ENCODE measurements around the gene DOHH. TPM values are rescaled to one million over a fixed set of nuclear protein-coding genes. Genes with fewer than 3 reads are reported as not detected.

Gene DOHH
- total RNA-seq, 3 donors from 2014 or later: 39.2 to 49.9 (median 42.9) TPM

- H3K4me1 Mint-ChIP-seq (ENCODE audit: low read depth): peaks cover 50% of the 10 kb centered on the region
- peak; percentile 48 for DNase-seq
- H3K4me3 Mint-ChIP-seq: peak overlapping the region; percentile 90
- peaks cover 11% of the 10 kb centered on the region for H3K36me3 Mint-ChIP-seq (ENCODE audit: insufficient read depth)
- ATAC-seq: no peak
- no peaks in the 10 kb centered on the region for H3K27me3 Mint-ChIP-seq (ENCODE audit: low read depth)
- no peaks in the 10 kb centered on the region for H3K9me3 Mint-ChIP-seq
These were observed 7.1 kb upstream of the DOHH start for GRCh38 chr19:3507371-3508120.

- H3K27me3 Mint-ChIP-seq (ENCODE audit: low read depth): no peaks in the 10 kb centered on the region
- peak overlapping the region; percentile 90 for H3K4me3 Mint-ChIP-seq
- peaks cover 47% of the 10 kb centered on the region for H3K4me1 Mint-ChIP-seq (ENCODE audit: low read depth)
These were observed 6.2 kb upstream of the DOHH start for GRCh38 chr19:3506384-3507340.

GRCh38 chr19:3505598-3506383, 5.3 kb upstream of the DOHH start, which contains the start of gene FZR1:
Gene FZR1 (plus strand): TSS chr19:3506311. CDS start chr19:3522990, 16,679 bp downstream.
- Mint-ChIP-seq H3K9me3 (no peaks in the 10 kb centered on the region), H3K27me3 (ENCODE audit: low read depth) (no peaks in the 10 kb centered on the region), H3K4me1 (ENCODE audit: low read depth) (peaks cover 45% of the 10 kb centered on the region), H3K4me3 (peak within 1 kb of the TSS; percentile 90), H3K36me3 (ENCODE audit: insufficient read depth) (peaks cover 11% of the 10 kb centered on the region)
- DNase-seq (peak; percentile 99), ATAC-seq (peak; percentile 93)

More at GRCh38 chr19:3506384-3507340, 6.2 kb upstream of the DOHH start:
- H3K36me3 Mint-ChIP-seq (ENCODE audit: insufficient read depth): peaks cover 11% of the 10 kb centered on the region
- DNase-seq (no peak), ATAC-seq (peak; percentile 9 to 15)
- no peaks in the 10 kb centered on the region for H3K9me3 Mint-ChIP-seq

- peaks cover 43% of the 10 kb centered on the region for H3K4me1 Mint-ChIP-seq (ENCODE audit: low read depth)
- no peaks in the 10 kb centered on the region for H3K9me3 Mint-ChIP-seq
- peak overlapping the region; percentile 83 for H3K4me3 Mint-ChIP-seq
- no peaks in the 10 kb centered on the region for H3K27me3 Mint-ChIP-seq (ENCODE audit: low read depth)
- peaks cover 10% of the 10 kb centered on the region for H3K36me3 Mint-ChIP-seq (ENCODE audit: insufficient read depth)
- no peak for ATAC-seq
- DNase-seq: no peak
These were observed 4.3 kb upstream of the DOHH start for GRCh38 chr19:3504735-3505134.

- ATAC-seq: no peak
- Mint-ChIP-seq H3K9me3 (no peaks in the 10 kb centered on the region), H3K4me1 (ENCODE audit: low read depth) (peaks cover 34% of the 10 kb centered on the region), H3K4me3 (no peak overlapping the region), H3K36me3 (ENCODE audit: insufficient read depth) (peaks cover 1% of the 10 kb centered on the region), H3K27me3 (ENCODE audit: low read depth) (no peaks in the 10 kb centered on the region)
- DNase-seq: no peak
These were observed 2.6 kb upstream of the DOHH start for GRCh38 chr19:3503036-3503572.

- Mint-ChIP-seq H3K4me3 (no peak overlapping the region), H3K4me1 (ENCODE audit: low read depth) (peaks cover 29% of the 10 kb centered on the region), H3K9me3 (no peaks in the 10 kb centered on the region), H3K36me3 (ENCODE audit: insufficient read depth) (peaks cover 9% of the 10 kb centered on the region), H3K27me3 (ENCODE audit: low read depth) (no peaks in the 10 kb centered on the region)
- ATAC-seq (no peak), DNase-seq (no peak)
These were observed 1.3 kb upstream of the DOHH start for GRCh38 chr19:3501780-3502179.

- peaks cover 18% of the 10 kb centered on the region for H3K36me3 Mint-ChIP-seq (ENCODE audit: insufficient read depth)
- no peaks in the 10 kb centered on the region for H3K27me3 Mint-ChIP-seq (ENCODE audit: low read depth)
- DNase-seq: no peak
- no peaks in the 10 kb centered on the region for H3K9me3 Mint-ChIP-seq
- peak overlapping the region; percentile 94 for H3K4me3 Mint-ChIP-seq
- H3K4me1 Mint-ChIP-seq (ENCODE audit: low read depth): peaks cover 25% of the 10 kb centered on the region
- ATAC-seq: peak; percentile 3 to 22
These were observed 591 bp downstream of the DOHH start for GRCh38 chr19:3499738-3500428.

GRCh38 chr19:3497757-3498520, 2.5 kb downstream of the DOHH start:
- no peaks in the 10 kb centered on the region for H3K9me3 Mint-ChIP-seq
- no peak overlapping the region for H3K4me3 Mint-ChIP-seq
- no peak for DNase-seq
- peaks cover 27% of the 10 kb centered on the region for H3K4me1 Mint-ChIP-seq (ENCODE audit: low read depth)
- H3K36me3 Mint-ChIP-seq (ENCODE audit: insufficient read depth): peaks cover 23% of the 10 kb centered on the region
- no peaks in the 10 kb centered on the region for H3K27me3 Mint-ChIP-seq (ENCODE audit: low read depth)
- no peak for ATAC-seq

- no peak for DNase-seq
- peaks cover 27% of the 10 kb centered on the region for H3K4me1 Mint-ChIP-seq (ENCODE audit: low read depth)
- H3K27me3 Mint-ChIP-seq (ENCODE audit: low read depth): no peaks in the 10 kb centered on the region
- no peaks in the 10 kb centered on the region for H3K9me3 Mint-ChIP-seq
- no peak overlapping the region for H3K4me3 Mint-ChIP-seq
- H3K36me3 Mint-ChIP-seq (ENCODE audit: insufficient read depth): peaks cover 25% of the 10 kb centered on the region
- no peak for ATAC-seq
These were observed 3.8 kb downstream of the DOHH start for GRCh38 chr19:3496392-3497273.

- H3K9me3 Mint-ChIP-seq: no peaks in the 10 kb centered on the region
- H3K36me3 Mint-ChIP-seq (ENCODE audit: insufficient read depth): peaks cover 25% of the 10 kb centered on the region
- peak overlapping the region; percentile 11 for H3K4me3 Mint-ChIP-seq
- H3K4me1 Mint-ChIP-seq (ENCODE audit: low read depth): peaks cover 20% of the 10 kb centered on the region
- ATAC-seq (peak; percentile 78 to 86), DNase-seq (peak; percentile 61)
- H3K27me3 Mint-ChIP-seq (ENCODE audit: low read depth): no peaks in the 10 kb centered on the region
These were observed 5.9 kb downstream of the DOHH start for GRCh38 chr19:3494559-3494958.

- H3K4me1 Mint-ChIP-seq (ENCODE audit: low read depth): peaks cover 16% of the 10 kb centered on the region
These were observed 6.4 kb downstream of the DOHH start for GRCh38 chr19:3494051-3494450.

GRCh38 chr19:3493651-3494050, 6.8 kb downstream of the DOHH start:
- DNase-seq: no peak
- no peak for ATAC-seq
- H3K4me3 Mint-ChIP-seq: no peak overlapping the region
- H3K4me1 Mint-ChIP-seq (ENCODE audit: low read depth): peaks cover 14% of the 10 kb centered on the region
- peaks cover 24% of the 10 kb centered on the region for H3K36me3 Mint-ChIP-seq (ENCODE audit: insufficient read depth)
- no peaks in the 10 kb centered on the region for H3K27me3 Mint-ChIP-seq (ENCODE audit: low read depth)
- H3K9me3 Mint-ChIP-seq: no peaks in the 10 kb centered on the region

More at GRCh38 chr19:3494051-3494450, 6.4 kb downstream of the DOHH start:
- Mint-ChIP-seq H3K27me3 (ENCODE audit: low read depth) (no peaks in the 10 kb centered on the region), H3K36me3 (ENCODE audit: insufficient read depth) (peaks cover 25% of the 10 kb centered on the region), H3K4me3 (peak overlapping the region; percentile 11), H3K9me3 (no peaks in the 10 kb centered on the region)
- ATAC-seq: peak; percentile 80 to 82
- DNase-seq: no peak

Measured in activated T-cell treated with anti-CD3 and anti-CD28 coated beads, Interleukin-2, amount 50 U/mL, for 4 hours (primary cell).